Heart left ventricle (tissue), 13 donors: Measurements from ENCODE around the gene CAPN9.

Experiments
- POLR2A ChIP-seq, 2 donors: fragments of 450-650 bp; IDR thresholded peaks; one replicate each; pipeline ENCODE4 v1.6.1; 2017; ENCODE audit warnings: antibody characterized with exemption in 2 of 2, mild to moderate bottlenecking in 2 of 2, moderate library complexity in 2 of 2
- TF ChIP-seq, protein P1 (sequence below), 12 donors: fragments of 200-600 bp; sonication (generic) in 4 of 12; IDR thresholded peaks; one replicate each; pipeline versions ENCODE4 v1.5.0 to v1.8.0; 2018 to 2022; ENCODE audit warnings: antibody characterized with exemption in 12 of 12, mild to moderate bottlenecking in 5 of 12
- donor health status: ischemic (EF 13 %, LVEDD 7.1; RV severe dilation, severe dysfunction).
- donor health status: DM: no; HTN: yes; CAD: no.
- donor health status: DM: no; HTN: no; CAD: no.
- donor health status: ischemic (EF 25% LVEDD 6.9; RV normal size, moderate dysfunction).
- donor health status: ischemic (EF 25% LVEDD 5.7; RV mildly dilated, moderate dysfunction).
- donor health status: ischemic (EF 35%, LVEDD 5.7; RV mildly dilated, moderate dysfunction).
- donor health status: nonischemic (EF 11% LVEDD 7.7; RV severe dilation, severe dysfunction).
- donor health status: DM: yes; HTN: yes; CAD: no.
- donor health status: PGD.
- donor health status: ischemic (EF 29% LVEDD 5.4; RV normal size, mild dysfunction).
- donor health status: nonischemic (EF 23%, LVEDD 6.1; RV moderate dilation, normal function).

DNA sequence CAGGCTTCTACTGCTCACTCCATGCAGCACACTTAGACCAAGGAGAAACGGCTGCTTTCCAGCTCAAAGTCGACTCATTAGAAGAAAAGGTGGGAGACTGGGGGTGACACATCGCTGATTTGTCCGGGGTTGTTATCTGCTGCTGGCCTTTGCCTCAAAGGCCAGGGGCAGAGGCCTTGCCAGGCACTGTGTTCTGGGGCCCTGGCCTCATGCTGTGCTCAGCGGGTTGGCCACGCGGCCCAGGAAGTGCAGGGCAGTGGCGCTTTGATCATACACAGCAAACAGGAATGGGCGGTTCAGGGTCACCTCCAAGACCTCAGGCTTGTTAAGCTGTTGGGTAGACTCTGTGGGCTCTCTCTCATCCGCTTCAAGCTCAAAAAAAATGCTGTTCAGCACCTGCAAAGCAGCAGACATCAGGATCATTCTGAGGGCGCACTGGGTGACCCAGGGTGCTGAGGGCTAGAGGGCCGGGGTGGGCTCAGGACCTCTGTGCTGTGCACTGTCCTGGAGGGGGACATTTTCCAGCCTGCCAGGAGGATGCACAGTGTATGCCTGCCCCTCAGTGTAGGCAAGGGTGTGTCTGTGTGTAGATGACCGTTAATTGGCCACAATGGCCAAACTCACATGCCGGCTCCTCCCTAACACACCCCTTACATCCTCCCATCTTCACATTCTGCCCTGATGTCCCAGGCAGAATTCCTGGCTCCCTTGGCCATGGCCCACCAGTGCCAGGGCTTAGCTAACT, 44.1 kb upstream of the CAPN9 start:
- no peak for TF ChIP-seq POLR2A (IDR thresholded peaks at IDR 0.05)
- TF ChIP-seq, protein P1, sequence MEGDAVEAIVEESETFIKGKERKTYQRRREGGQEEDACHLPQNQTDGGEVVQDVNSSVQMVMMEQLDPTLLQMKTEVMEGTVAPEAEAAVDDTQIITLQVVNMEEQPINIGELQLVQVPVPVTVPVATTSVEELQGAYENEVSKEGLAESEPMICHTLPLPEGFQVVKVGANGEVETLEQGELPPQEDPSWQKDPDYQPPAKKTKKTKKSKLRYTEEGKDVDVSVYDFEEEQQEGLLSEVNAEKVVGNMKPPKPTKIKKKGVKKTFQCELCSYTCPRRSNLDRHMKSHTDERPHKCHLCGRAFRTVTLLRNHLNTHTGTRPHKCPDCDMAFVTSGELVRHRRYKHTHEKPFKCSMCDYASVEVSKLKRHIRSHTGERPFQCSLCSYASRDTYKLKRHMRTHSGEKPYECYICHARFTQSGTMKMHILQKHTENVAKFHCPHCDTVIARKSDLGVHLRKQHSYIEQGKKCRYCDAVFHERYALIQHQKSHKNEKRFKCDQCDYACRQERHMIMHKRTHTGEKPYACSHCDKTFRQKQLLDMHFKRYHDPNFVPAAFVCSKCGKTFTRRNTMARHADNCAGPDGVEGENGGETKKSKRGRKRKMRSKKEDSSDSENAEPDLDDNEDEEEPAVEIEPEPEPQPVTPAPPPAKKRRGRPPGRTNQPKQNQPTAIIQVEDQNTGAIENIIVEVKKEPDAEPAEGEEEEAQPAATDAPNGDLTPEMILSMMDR (IDR thresholded peaks at IDR 0.05), result no peak
